GM19467 (cell line): ENCODE data around the gene PSMG4.

Experiments used
- ATAC-seq: cut with Tn5 transposase; IDR thresholded peaks from one replicate; pipeline ENCODE4 v1.9.1; 2021; ENCODE audit warnings: mild to moderate bottlenecking, moderate library complexity; ENCODE audit not compliant: unreplicated experiment

Gene PSMG4

GRCh38 chr6:3258720-3259490 lies at the start of gene PSMG4:
Gene PSMG4, plus strand, starts transcription at chr6:3258947. Its CDS starts 76 bp downstream, at chr6:3259023.
- ATAC-seq, result peak; percentile 65

GRCh38 chr6:3209114-3210023 lies 49.4 kb upstream of the PSMG4 start:
- no peak for ATAC-seq

GRCh38 chr6:3210024-3210610 lies 48.6 kb upstream of the PSMG4 start:
- no peak for ATAC-seq

GRCh38 chr6:3211681-3212080 lies 47.1 kb upstream of the PSMG4 start:
- no peak for ATAC-seq

GRCh38 chr6:3212261-3212660 lies 46.5 kb upstream of the PSMG4 start:
- no peak for ATAC-seq

- ATAC-seq, result no peak
Measured at GRCh38 chr6:3213334-3213695, 45.4 kb upstream of the PSMG4 start.

GRCh38 chr6:3214898-3215297 lies 43.8 kb upstream of the PSMG4 start:
- ATAC-seq, result no peak

- no peak for ATAC-seq
Measured at GRCh38 chr6:3217286-3217685, 41.5 kb upstream of the PSMG4 start.

- no peak for ATAC-seq
Measured at GRCh38 chr6:3218266-3218665, 40.5 kb upstream of the PSMG4 start.

GRCh38 chr6:3220366-3220765 lies 38.4 kb upstream of the PSMG4 start:
- no peak for ATAC-seq

GRCh38 chr6:3221578-3221977 lies 37.2 kb upstream of the PSMG4 start:
- ATAC-seq, result no peak

- ATAC-seq, result no peak
Measured at GRCh38 chr6:3222506-3223038, 36.2 kb upstream of the PSMG4 start.

GRCh38 chr6:3226042-3226441 lies 32.7 kb upstream of the PSMG4 start:
- no peak for ATAC-seq

- no peak for ATAC-seq
Measured at GRCh38 chr6:3226481-3227362, 32.0 kb upstream of the PSMG4 start.

- ATAC-seq, result no peak
Measured at GRCh38 chr6:3227363-3228045, 31.2 kb upstream of the PSMG4 start, which contains the start of gene TUBB2B. Gene TUBB2B, minus strand, starts transcription at chr6:3227653. Its CDS starts 110 bp downstream, at chr6:3227543.

- ATAC-seq, result no peak
Measured at GRCh38 chr6:3228046-3228671, 30.6 kb upstream of the PSMG4 start.

- ATAC-seq, result no peak
Measured at GRCh38 chr6:3228771-3229565, 29.8 kb upstream of the PSMG4 start.

GRCh38 chr6:3229566-3230178 lies 29.1 kb upstream of the PSMG4 start:
- no peak for ATAC-seq
